SHP77 (cell line): ENCODE measurements around the gene ENPP1.
"Not testable (repeated sequence)": the region's sequence is repeated elsewhere in the genome, so short reads cannot be mapped to it uniquely, and the experiment has no call there.

Source experiments
- DNase-seq, 2 experiments: peaks; one replicate each; lab custom pipeline; 2025; lab: John Stamatoyannopoulos, UW

ENPP1 gene

GRCh38 chr6:131831392-131831791 is 23.6 kb downstream of the ENPP1 start:
- no peak for DNase-seq

GRCh38 chr6:131831886-131832285 is 24.1 kb downstream of the ENPP1 start:
- DNase-seq = no peak

GRCh38 chr6:131832363-131832762 is 24.5 kb downstream of the ENPP1 start:
- DNase-seq = no peak

GRCh38 chr6:131838051-131838450 is 30.2 kb downstream of the ENPP1 start:
- DNase-seq = no peak

- no peak for DNase-seq
These were observed 31.6 kb downstream of the ENPP1 start for GRCh38 chr6:131839388-131839787.

GRCh38 chr6:131840441-131840840 is 32.6 kb downstream of the ENPP1 start:
- DNase-seq = no peak

- no peak for DNase-seq
These were observed 33.2 kb downstream of the ENPP1 start for GRCh38 chr6:131840936-131841583.

- no peak for DNase-seq
These were observed 35.9 kb downstream of the ENPP1 start for GRCh38 chr6:131843768-131844167.

GRCh38 chr6:131844243-131844841 is 36.5 kb downstream of the ENPP1 start:
- no peak for DNase-seq

- DNase-seq = no peak
These were observed 38.3 kb downstream of the ENPP1 start for GRCh38 chr6:131846023-131846663.

- no peak for DNase-seq
These were observed 39.1 kb downstream of the ENPP1 start for GRCh38 chr6:131846905-131847304.

GRCh38 chr6:131849799-131850198 is 42.0 kb downstream of the ENPP1 start:
- DNase-seq = no peak

- no peak for DNase-seq
These were observed 43.4 kb downstream of the ENPP1 start for GRCh38 chr6:131851049-131851769.

GRCh38 chr6:131852200-131852599 is 44.4 kb downstream of the ENPP1 start:
- DNase-seq = no peak

- DNase-seq = no peak
These were observed 47.0 kb downstream of the ENPP1 start for GRCh38 chr6:131854803-131855202.

- no peak for DNase-seq
These were observed 51.1 kb downstream of the ENPP1 start for GRCh38 chr6:131858765-131859415.

- not testable (repeated sequence) for DNase-seq
These were observed 51.8 kb downstream of the ENPP1 start for GRCh38 chr6:131859658-131860057.

- no peak for DNase-seq
These were observed 53.6 kb downstream of the ENPP1 start for GRCh38 chr6:131861381-131861780.

GRCh38 chr6:131862476-131862875 is 54.7 kb downstream of the ENPP1 start:
- no peak for DNase-seq

- DNase-seq = no peak
These were observed 59.9 kb downstream of the ENPP1 start for GRCh38 chr6:131867744-131868143.

- no peak for DNase-seq
These were observed 61.0 kb downstream of the ENPP1 start for GRCh38 chr6:131868836-131869235.

GRCh38 chr6:131875647-131876046 is 67.8 kb downstream of the ENPP1 start:
- DNase-seq = no peak
